WTC11 (cell line): Measurements from ENCODE around the gene FEV. TPM values are rescaled to one million over a fixed set of nuclear protein-coding genes. Genes with fewer than 3 reads are reported as not detected.

Source experiments
- ATAC-seq: fragments of 200-7000 bp; cut with Tn5 transposase; 2 replicates; pipeline ENCODE4 v1.10.0; 2021; ENCODE audit warnings: mild to moderate bottlenecking, moderate library complexity
- CTCF ChIA-PET: fragments of 300-600 bp; sonication (Branson Sonifier 250); formaldehyde crosslinking; loops from one replicate; lab custom pipeline; 2021; ENCODE audit warnings: antibody characterized with exemption; lab: Charles Lee
- POLR2A ChIA-PET: fragments of 350-600 bp; sonication (Branson Sonifier 250); formaldehyde crosslinking; loops from one replicate; lab custom pipeline; 2021; ENCODE audit warnings: antibody characterized with exemption; lab: Charles Lee
- DNase-seq: peaks from one replicate; pipeline ENCODE4 v3.0.0; 2021; ENCODE audit warnings: low spot score
- H3K27ac Mint-ChIP-seq: 2 replicates; pipeline ENCODE4 v1.8.0; 2021; ENCODE audit warnings: mixed read lengths
- H3K27me3 Mint-ChIP-seq: 2 replicates; pipeline ENCODE4 v1.8.0; 2021; ENCODE audit warnings: low read depth, mild to moderate bottlenecking, moderate library complexity, mixed read lengths
- H3K36me3 Mint-ChIP-seq: 2 replicates; pipeline ENCODE4 v1.8.0; 2021; ENCODE audit warnings: mixed read lengths
- H3K4me1 Mint-ChIP-seq: 2 replicates; pipeline ENCODE4 v1.8.0; 2022; ENCODE audit warnings: mixed read lengths
- H3K4me3 Mint-ChIP-seq: 2 replicates; pipeline ENCODE4 v1.8.0; 2021; ENCODE audit warnings: mild to moderate bottlenecking, moderate library complexity, mixed read lengths
- H3K9me3 Mint-ChIP-seq: 2 replicates; pipeline ENCODE4 v1.8.0; 2021; ENCODE audit warnings: mixed read lengths
- ATF6 ChIP-seq: sonication (generic); formaldehyde crosslinking; IDR thresholded peaks from 2 replicates; pipeline ENCODE4 v1.8.1; 2023; ENCODE audit warnings: mild to moderate bottlenecking, missing genetic modification reagents
- ELF4 ChIP-seq: sonication (generic); formaldehyde crosslinking; IDR thresholded peaks from 2 replicates; pipeline ENCODE4 v1.8.1; 2022; ENCODE audit warnings: low read depth, mild to moderate bottlenecking, moderate library complexity, missing genetic modification reagents
- JAZF1 ChIP-seq: fragments of 250-450 bp; sonication (Bioruptor Pico); IDR thresholded peaks from 2 replicates; pipeline ENCODE4 v1.9.0; 2021; ENCODE audit warnings: moderate library complexity, mild to moderate bottlenecking, inconsistent platforms
- JUN ChIP-seq: sonication (generic); formaldehyde crosslinking; IDR thresholded peaks from 2 replicates; pipeline ENCODE4 v1.8.0; 2023; ENCODE audit warnings: mild to moderate bottlenecking, missing genetic modification reagents
- MYBL2 ChIP-seq: sonication (generic); formaldehyde crosslinking; IDR thresholded peaks from 2 replicates; pipeline ENCODE4 v1.8.1; 2023; ENCODE audit warnings: mild to moderate bottlenecking, moderate library complexity, missing genetic modification reagents
- NR1H2 ChIP-seq: sonication (generic); formaldehyde crosslinking; IDR thresholded peaks from 2 replicates; pipeline ENCODE4 v1.9.0; 2021; ENCODE audit warnings: mild to moderate bottlenecking, moderate library complexity, missing genetic modification reagents
- NR3C1 ChIP-seq: sonication (generic); formaldehyde crosslinking; conservative IDR thresholded peaks from 2 replicates; pipeline ENCODE4 v1.8.1; 2023; ENCODE audit warnings: low read depth, mild to moderate bottlenecking, missing genetic modification reagents
- RELA ChIP-seq: sonication (generic); formaldehyde crosslinking; IDR thresholded peaks from 2 replicates; pipeline ENCODE4 v1.8.1; 2022; ENCODE audit warnings: missing genetic modification reagents, mild to moderate bottlenecking, borderline replicate concordance
- ZMAT4 ChIP-seq: fragments of 250-450 bp; sonication (Bioruptor Pico); IDR thresholded peaks from 2 replicates; pipeline ENCODE4 v1.9.0; 2021; ENCODE audit warnings: mild to moderate bottlenecking
- ZNF219 ChIP-seq: sonication (generic); formaldehyde crosslinking; IDR thresholded peaks from 2 replicates; pipeline ENCODE4 v1.8.0; 2023; ENCODE audit warnings: missing genetic modification reagents, mild to moderate bottlenecking, borderline replicate concordance
- ZNF396 ChIP-seq: fragments of 250-450 bp; sonication (Bioruptor Pico); IDR thresholded peaks from 2 replicates; pipeline ENCODE4 v1.8.0; 2021; ENCODE audit warnings: mild to moderate bottlenecking, moderate library complexity, borderline replicate concordance
- total RNA-seq: library from RNA; stranded (reverse); gene quantifications from 3 replicates; pipeline ENCODE4 v1.2.3, GENCODE V29; 2021
- TF ChIP-seq, protein P1 (sequence below): sonication (generic); formaldehyde crosslinking; conservative IDR thresholded peaks from 2 replicates; pipeline ENCODE4 v1.8.1; 2023; ENCODE audit warnings: mild to moderate bottlenecking, low read depth, missing genetic modification reagents, moderate library complexity
- TF ChIP-seq, protein P2 (sequence below): sonication (generic); formaldehyde crosslinking; IDR thresholded peaks from 2 replicates; pipeline ENCODE4 v1.8.1; 2022; ENCODE audit warnings: mild to moderate bottlenecking, missing genetic modification reagents, moderate library complexity, borderline replicate concordance
- TF ChIP-seq, protein P3 (sequence below): fragments of 250-450 bp; sonication (Bioruptor Pico); IDR thresholded peaks from 2 replicates; pipeline ENCODE4 v1.9.0; 2021; ENCODE audit warnings: mild to moderate bottlenecking

Gene FEV
- total RNA-seq, 1 experiment from 2014 or later, result not detected

DNA sequence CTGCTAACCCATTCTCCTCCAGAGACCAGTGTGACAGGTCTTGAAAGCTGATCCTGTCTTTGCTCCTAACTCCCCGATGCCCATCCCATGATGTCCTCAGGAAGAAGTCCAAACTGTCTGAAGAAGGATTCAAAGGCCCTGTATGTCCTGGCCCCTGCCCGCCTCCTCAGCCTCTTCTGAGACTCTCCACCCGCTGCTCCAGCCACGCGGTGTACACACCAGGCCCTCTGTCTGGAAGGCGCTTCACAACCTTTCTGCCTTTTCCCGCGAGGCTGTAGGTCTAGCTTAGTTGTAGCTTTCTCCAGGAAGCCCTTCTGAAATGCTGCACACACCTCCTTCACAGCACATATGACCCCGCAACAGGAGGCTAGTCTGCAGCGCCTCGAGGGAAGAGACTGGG, 31.7 kb upstream of the FEV start (continued):
- TF ChIP-seq, protein P1, sequence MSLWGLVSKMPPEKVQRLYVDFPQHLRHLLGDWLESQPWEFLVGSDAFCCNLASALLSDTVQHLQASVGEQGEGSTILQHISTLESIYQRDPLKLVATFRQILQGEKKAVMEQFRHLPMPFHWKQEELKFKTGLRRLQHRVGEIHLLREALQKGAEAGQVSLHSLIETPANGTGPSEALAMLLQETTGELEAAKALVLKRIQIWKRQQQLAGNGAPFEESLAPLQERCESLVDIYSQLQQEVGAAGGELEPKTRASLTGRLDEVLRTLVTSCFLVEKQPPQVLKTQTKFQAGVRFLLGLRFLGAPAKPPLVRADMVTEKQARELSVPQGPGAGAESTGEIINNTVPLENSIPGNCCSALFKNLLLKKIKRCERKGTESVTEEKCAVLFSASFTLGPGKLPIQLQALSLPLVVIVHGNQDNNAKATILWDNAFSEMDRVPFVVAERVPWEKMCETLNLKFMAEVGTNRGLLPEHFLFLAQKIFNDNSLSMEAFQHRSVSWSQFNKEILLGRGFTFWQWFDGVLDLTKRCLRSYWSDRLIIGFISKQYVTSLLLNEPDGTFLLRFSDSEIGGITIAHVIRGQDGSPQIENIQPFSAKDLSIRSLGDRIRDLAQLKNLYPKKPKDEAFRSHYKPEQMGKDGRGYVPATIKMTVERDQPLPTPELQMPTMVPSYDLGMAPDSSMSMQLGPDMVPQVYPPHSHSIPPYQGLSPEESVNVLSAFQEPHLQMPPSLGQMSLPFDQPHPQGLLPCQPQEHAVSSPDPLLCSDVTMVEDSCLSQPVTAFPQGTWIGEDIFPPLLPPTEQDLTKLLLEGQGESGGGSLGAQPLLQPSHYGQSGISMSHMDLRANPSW (CRISPR knock-in tag), result no peak
- no peak for TF ChIP-seq ZNF396 (CRISPR knock-in tag)

DNA sequence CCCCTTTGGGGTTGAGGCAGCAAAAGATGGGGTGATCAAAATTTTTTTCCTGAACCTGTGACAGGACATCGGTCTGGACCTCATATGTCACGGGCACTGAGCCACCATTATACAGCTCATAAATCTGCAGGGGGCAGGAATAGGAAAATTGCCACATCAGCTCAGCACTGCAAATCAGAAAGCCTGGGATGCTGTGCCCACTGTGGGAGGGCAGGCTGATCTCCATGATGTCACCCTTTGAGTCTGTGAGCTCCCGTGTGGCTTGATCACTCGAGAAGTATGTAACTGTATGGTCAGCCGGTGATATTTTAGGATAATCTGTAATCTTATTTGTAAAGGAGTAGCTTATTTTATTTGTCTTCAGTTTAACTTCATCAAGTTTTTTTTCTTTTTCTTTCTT, 25.9 kb upstream of the FEV start:
- no peaks in the 10 kb centered on the region for H3K9me3 Mint-ChIP-seq
- TF ChIP-seq RELA (CRISPR knock-in tag) (no peak), ELF4 (no peak), JAZF1 (CRISPR knock-in tag) (no peak), NR1H2 (CRISPR knock-in tag) (no peak), ZMAT4 (CRISPR knock-in tag) (no peak), ZNF219 (no peak), MYBL2 (CRISPR knock-in tag) (no peak), JUN (CRISPR knock-in tag) (no peak), NR3C1 (CRISPR knock-in tag) (no peak), ATF6 (CRISPR knock-in tag) (no peak)
- TF ChIP-seq, protein P2, sequence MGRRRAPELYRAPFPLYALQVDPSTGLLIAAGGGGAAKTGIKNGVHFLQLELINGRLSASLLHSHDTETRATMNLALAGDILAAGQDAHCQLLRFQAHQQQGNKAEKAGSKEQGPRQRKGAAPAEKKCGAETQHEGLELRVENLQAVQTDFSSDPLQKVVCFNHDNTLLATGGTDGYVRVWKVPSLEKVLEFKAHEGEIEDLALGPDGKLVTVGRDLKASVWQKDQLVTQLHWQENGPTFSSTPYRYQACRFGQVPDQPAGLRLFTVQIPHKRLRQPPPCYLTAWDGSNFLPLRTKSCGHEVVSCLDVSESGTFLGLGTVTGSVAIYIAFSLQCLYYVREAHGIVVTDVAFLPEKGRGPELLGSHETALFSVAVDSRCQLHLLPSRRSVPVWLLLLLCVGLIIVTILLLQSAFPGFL (CRISPR knock-in tag), result no peak
- TF ChIP-seq, protein P3, sequence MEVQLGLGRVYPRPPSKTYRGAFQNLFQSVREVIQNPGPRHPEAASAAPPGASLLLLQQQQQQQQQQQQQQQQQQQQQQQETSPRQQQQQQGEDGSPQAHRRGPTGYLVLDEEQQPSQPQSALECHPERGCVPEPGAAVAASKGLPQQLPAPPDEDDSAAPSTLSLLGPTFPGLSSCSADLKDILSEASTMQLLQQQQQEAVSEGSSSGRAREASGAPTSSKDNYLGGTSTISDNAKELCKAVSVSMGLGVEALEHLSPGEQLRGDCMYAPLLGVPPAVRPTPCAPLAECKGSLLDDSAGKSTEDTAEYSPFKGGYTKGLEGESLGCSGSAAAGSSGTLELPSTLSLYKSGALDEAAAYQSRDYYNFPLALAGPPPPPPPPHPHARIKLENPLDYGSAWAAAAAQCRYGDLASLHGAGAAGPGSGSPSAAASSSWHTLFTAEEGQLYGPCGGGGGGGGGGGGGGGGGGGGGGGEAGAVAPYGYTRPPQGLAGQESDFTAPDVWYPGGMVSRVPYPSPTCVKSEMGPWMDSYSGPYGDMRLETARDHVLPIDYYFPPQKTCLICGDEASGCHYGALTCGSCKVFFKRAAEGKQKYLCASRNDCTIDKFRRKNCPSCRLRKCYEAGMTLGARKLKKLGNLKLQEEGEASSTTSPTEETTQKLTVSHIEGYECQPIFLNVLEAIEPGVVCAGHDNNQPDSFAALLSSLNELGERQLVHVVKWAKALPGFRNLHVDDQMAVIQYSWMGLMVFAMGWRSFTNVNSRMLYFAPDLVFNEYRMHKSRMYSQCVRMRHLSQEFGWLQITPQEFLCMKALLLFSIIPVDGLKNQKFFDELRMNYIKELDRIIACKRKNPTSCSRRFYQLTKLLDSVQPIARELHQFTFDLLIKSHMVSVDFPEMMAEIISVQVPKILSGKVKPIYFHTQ (CRISPR knock-in tag), result no peak
- no peak for DNase-seq
- no peak for ATAC-seq
- no peaks in the 10 kb centered on the region for H3K36me3 Mint-ChIP-seq
- H3K4me3 Mint-ChIP-seq, result no peak overlapping the region
- H3K4me1 Mint-ChIP-seq, result no peaks in the 10 kb centered on the region
- POLR2A ChIA-PET, result interaction anchor here (0.6 kb wide), 1 partner anchor 155 kb away, joined by 3 read pairs; no protein-coding TSS in a partner anchor
- peaks cover 57% of the 10 kb centered on the region for H3K27me3 Mint-ChIP-seq
- CTCF ChIA-PET, result interaction anchor here (0.6 to 3.3 kb wide), 21 partner anchors 9 to 1319 kb away, joined by 3 to 33 read pairs (median 5); partner anchors contain the start of genes CRYBA2, IHH and WNT6
- no peak overlapping the region for H3K27ac Mint-ChIP-seq
